Activated naive CD4-positive, alpha-beta T cell treated with anti-CD3 and anti-CD28 coated beads, Interleukin-2, amount 50 U/mL, for 72 hours (primary cell): Measurements from ENCODE around the gene VPS51. TPM values are rescaled to one million over a fixed set of nuclear protein-coding genes. Genes with fewer than 3 reads are reported as not detected.

Experiments
- ATAC-seq, 2 donors: fragments of 150-1000 bp; cut with Tn5 transposase; 2 replicates each; pipeline ENCODE4 v1.10.0; 2021; ENCODE audit warnings: mild to moderate bottlenecking in 2 of 2, moderate library complexity in 2 of 2
- DNase-seq, 2 donors: peaks; one replicate each; pipeline ENCODE4 v3.0.0; 2021 to 2022; ENCODE audit warnings: low spot score in 2 of 2
- H3K27ac Mint-ChIP-seq, 2 donors: one replicate each; pipeline ENCODE4 v1.8.0; 2022; ENCODE audit warnings: mild to moderate bottlenecking in 2 of 2, mixed read lengths in 2 of 2
- H3K36me3 Mint-ChIP-seq, 2 donors: one replicate each; pipeline ENCODE4 v1.8.0; 2022; ENCODE audit warnings: mixed read lengths in 2 of 2
- H3K9me3 Mint-ChIP-seq, 2 donors: one replicate each; pipeline ENCODE4 v1.8.0; 2022; ENCODE audit warnings: mixed read lengths in 2 of 2
- total RNA-seq, 2 donors: library from RNA; stranded (reverse); gene quantifications; one replicate each; pipeline ENCODE4 v1.2.3, GENCODE V29; 2022

The VPS51 gene
- total RNA-seq, 2 donors from 2014 or later, result 60.4 to 101 TPM

DNA sequence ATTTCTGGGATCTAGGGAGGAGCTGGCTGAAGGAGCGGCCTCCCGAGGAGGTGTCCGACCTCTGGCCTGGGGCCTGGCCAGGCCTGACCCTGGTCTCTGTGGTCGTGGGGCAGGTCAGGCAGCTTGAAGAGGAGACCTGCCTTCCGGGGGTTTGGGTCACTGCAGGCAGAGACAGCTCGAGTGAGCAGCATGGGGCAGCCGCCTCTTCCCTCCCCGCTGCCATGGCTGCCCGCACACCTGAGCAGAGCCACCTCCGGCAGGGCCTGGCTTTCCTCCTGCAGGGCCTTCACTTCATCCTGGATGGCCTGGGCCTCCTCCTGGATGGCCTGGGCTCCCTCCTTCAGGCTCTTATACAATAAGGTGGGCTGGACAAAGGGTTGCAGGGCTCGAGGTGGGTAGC lies 29.7 kb upstream of the VPS51 start:
- DNase-seq (no peak), ATAC-seq (no peak)
- Mint-ChIP-seq H3K36me3 (no peaks in the 10 kb centered on the region), H3K9me3 (no peaks in the 10 kb centered on the region), H3K27ac (no peak overlapping the region)

GRCh38 chr11:65066805-65067291 lies 29.2 kb upstream of the VPS51 start:
- ATAC-seq, result no peak
- Mint-ChIP-seq H3K9me3 (no peaks in the 10 kb centered on the region), H3K36me3 (no peaks in the 10 kb centered on the region), H3K27ac (no peak overlapping the region)
- DNase-seq, result no peak

DNA sequence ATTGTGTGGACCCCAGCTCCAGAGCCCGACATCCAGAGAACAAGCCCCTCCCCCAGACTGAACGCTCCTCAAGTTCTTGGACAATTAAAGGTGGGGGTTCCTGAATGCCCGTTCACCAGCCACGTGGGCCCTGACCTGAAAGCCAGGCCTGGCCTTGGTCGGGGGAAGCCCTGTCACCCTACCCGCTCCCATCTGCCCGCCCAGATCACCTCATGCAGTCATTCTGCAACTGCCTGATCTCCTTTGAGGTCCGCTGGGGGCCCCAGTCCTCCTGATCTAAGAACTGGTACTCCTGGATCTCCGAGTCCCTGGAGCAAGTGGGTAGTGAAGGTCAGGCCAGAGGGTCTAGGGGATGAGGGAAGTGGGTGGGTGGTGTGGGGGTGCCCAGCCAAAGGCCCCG lies 28.6 kb upstream of the VPS51 start:
- DNase-seq, result no peak
- H3K9me3 Mint-ChIP-seq, result no peaks in the 10 kb centered on the region
- no peak for ATAC-seq
- no peaks in the 10 kb centered on the region for H3K36me3 Mint-ChIP-seq
- H3K27ac Mint-ChIP-seq, result no peak overlapping the region

GRCh38 chr11:65069217-65069616 lies 26.8 kb upstream of the VPS51 start:
- DNase-seq, result no peak
- no peaks in the 10 kb centered on the region for H3K9me3 Mint-ChIP-seq

DNA sequence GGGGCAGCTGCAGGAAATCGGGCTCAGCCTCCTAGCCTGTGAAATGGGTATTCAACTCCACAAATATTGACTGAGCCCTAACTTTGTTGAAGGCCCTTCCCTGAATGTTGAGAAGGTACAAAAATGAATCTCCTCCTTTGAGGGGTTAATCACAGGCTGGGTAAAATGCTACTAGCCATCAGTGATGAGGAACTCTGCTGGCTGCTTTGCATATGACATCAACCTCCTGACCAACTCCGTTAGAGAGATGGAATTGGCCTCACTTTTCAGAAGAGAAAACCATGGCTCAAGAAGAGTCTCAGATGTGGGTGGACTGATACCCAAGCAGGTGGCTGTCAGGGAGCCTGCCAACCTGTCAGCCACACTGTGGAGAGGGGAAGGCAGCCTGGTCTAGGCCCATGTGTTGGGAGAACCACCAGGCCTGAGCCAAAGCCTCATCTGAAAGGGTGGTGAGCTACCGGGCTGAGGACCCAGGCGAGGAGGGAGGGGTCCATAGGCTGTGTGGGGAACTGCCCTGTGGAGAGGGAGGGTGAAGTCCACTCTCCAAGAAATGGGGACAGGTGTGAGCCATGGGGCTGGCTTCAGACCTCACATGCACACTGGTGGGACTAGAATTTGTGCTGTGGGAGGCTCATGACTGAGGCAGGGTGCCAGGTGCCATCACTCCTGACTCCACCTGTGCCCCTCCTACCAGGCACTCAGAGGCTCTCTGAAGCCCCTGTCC lies 23.9 kb upstream of the VPS51 start:
- DNase-seq (no peak), ATAC-seq (peak in 1 of 2 donors; percentile 36)
- Mint-ChIP-seq H3K36me3 (peaks cover 0 to 10% of the 10 kb centered on the region in 2 donors), H3K9me3 (no peaks in the 10 kb centered on the region), H3K27ac (no peak overlapping the region)

More at GRCh38 chr11:65069217-65069616, 26.8 kb upstream of the VPS51 start:
- Mint-ChIP-seq H3K36me3 (no peaks in the 10 kb centered on the region), H3K27ac (no peak overlapping the region)
- no peak for ATAC-seq

DNA sequence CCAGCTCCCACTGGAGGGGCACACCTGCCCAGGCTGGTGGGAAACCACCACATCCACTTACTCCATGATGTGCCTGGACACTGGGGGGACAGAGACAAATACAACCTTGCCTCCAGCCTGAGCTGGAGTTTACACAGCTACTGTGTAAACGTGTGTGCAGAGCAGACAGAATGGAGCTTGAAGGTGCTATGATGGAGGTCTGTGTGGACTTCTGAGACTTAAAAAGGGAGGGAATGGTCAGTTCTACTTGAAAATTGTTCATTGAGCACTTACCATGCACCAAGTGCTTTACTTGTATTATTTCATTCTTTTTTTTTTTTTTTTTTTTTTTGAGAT lies 23.4 kb upstream of the VPS51 start:
- H3K27ac Mint-ChIP-seq, result no peak overlapping the region
- ATAC-seq (no peak), DNase-seq (no peak)
- peaks cover 5 to 15% of the 10 kb centered on the region in 2 donors for H3K36me3 Mint-ChIP-seq
- H3K9me3 Mint-ChIP-seq, result no peaks in the 10 kb centered on the region

DNA sequence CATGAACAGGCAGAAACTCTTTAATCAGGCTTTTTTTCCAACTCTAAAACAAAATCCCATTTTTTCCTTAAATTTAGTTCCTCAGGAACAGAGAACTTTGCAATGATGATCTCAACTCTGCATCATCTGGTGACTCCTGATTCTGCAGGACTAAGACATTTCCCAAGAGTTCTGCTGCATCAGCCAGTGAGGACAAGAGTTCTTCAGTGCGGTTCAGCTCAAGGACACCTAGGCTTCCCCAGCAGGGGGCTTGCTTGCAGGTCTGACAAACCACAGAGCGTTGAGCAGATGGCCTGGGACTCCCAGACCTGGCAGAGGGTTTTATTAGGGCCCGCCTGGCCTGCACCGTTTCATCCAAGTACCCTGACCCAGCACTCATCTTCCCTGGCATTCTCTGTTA lies 18.6 kb upstream of the VPS51 start:
- DNase-seq, result no peak
- no peak for ATAC-seq
- Mint-ChIP-seq H3K27ac (no peak overlapping the region), H3K36me3 (peaks cover 39 to 51% of the 10 kb centered on the region in 2 donors), H3K9me3 (no peaks in the 10 kb centered on the region)

DNA sequence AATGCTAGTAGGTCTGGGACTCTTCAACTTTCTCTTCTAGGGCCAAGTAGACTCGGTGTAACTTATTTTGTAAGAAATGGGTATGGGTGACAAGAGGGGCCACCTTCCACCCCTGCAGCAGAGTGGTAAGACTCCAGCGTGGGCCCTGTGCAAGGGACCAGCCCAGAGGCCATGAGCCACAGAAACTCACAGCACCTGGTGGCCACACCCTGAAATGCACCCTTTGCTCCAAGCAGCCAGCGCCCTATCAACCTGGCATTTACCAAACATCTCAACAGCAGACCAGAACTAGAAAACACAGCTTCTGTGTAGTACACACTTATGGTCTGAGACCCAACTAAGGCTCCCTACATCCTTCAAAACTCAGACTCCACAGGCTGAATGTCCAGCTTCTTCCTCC lies 17.9 kb upstream of the VPS51 start:
- ATAC-seq (peak; percentile 63 to 87), DNase-seq (peak in 1 of 2 donors; percentile 67)
- Mint-ChIP-seq H3K27ac (peak overlapping the region; percentile 38 to 78), H3K9me3 (no peaks in the 10 kb centered on the region), H3K36me3 (peaks cover 46 to 58% of the 10 kb centered on the region in 2 donors)

DNA sequence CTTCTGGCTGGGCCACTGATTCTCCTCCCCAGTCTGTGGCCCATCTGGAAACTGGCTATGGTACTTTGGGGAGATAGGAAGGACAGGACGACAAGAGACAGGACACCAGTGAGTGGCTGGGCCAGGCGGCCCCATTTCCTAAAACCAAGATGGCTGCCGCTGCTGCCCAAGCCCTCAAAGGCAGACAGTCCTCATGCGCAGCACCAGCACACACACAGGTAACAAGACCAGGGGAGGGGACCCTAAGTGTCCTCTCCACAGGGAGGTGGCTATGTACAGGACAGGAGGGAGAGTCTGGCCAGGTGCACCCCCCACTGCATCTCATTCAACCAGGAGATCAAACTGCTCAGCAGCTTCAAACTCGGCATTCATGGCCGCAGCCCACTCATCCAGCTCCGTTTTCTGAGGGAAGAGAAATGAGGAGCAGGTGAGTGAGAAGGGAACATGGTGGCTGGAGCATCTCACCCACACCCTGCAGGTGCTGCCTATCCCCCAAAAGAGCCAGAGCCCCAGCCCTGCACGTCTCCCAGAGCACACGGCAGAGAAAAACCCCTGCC lies 17.1 kb upstream of the VPS51 start:
- no peak for DNase-seq
- ATAC-seq, result no peak
- H3K27ac Mint-ChIP-seq, result peak overlapping the region; percentile 38 to 78
- peaks cover 53 to 66% of the 10 kb centered on the region in 2 donors for H3K36me3 Mint-ChIP-seq
- no peaks in the 10 kb centered on the region for H3K9me3 Mint-ChIP-seq

DNA sequence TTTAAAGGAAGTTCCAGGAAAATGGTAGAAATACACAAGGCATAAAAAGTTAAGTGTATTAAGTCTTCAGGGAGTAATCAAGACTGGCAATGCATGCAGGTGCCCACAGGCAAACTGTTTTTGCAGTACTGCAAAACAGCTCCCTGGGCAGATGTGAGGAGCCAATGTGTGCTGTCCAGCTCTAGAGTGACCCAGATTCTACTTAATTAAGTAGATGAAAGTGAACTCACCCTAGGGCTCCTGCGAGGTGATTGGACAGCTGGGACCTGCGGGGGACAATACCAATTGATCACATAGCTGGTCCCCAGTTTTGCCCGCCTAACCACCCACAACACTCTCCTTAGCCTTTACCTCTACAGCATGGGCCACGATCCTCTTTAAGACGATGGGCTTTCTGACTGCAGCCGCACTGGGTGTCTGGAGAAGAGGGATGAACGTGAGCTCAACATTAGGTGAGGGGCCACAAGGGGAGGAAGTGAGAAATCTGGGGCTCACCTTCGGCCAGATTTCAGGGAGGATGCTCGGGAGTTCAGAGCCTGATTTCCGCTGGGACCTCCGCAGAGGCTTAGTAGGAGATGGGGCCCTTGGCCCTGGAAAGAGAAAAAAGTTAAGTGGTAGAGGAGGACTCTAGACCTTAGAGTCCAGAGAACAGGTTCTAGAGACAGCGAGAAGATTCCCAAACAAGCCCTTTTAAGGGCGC lies 12.7 kb upstream of the VPS51 start:
- ATAC-seq, result peak in 1 of 2 donors; percentile 5
- Mint-ChIP-seq H3K36me3 (peaks cover 52 to 57% of the 10 kb centered on the region in 2 donors), H3K27ac (peak overlapping the region; percentile 99 to 100), H3K9me3 (no peaks in the 10 kb centered on the region)
- no peak for DNase-seq

DNA sequence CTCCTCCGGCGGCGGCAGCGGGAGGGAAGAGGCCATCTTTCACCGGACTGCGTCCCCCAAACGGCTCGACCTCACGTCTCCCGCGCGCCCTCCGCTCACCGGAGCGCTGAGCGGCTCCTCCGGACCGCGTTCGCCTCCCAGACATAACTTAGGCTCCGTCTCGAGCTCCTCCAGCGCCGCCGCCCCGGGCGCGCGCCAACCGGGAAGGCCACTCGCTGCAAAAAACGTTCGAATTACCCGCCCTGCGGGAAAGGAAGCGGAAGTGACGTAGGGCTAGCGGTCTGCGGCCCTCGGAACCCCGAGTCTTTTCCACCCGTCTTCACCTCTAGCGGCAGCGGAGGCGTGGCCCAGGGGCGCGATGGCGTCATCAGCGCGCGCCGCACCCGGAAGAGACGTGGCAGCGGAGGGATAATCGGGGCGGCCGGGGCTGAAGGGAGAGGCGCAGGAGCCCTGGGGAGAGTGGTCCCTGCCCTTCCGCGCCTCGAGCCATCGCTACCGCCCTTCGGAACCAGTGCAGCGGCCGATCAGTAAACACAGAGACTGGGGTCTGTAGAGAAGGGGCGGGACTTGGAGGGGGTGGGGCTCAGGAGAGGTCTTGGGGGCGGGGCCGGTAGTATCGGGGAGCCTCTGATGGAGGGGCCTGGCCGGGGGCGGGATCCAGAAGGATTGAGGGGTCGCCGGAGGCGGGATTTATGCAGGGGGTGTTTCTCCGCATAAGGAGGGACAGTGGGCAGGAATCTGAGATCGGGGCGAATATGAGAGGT lies 12.0 kb upstream of the VPS51 start, which contains the start of the genes CDCA5 and ZFPL1:
TSS of gene CDCA5 (minus strand) at position 207 of the 764 bp plus-strand sequence. CDS start at position 145, 62 bp downstream.
TSS of gene ZFPL1 (plus strand) at position 389 of the 764 bp plus-strand sequence. CDS start 477 bp downstream, outside the sequence.
- Mint-ChIP-seq H3K36me3 (peaks cover 50 to 52% of the 10 kb centered on the region in 2 donors), H3K27ac (peak within 1 kb of the TSS; percentile 99 to 100), H3K9me3 (no peaks in the 10 kb centered on the region)
- ATAC-seq (peak; percentile 90 to 97), DNase-seq (peak; percentile 97 to 98)

DNA sequence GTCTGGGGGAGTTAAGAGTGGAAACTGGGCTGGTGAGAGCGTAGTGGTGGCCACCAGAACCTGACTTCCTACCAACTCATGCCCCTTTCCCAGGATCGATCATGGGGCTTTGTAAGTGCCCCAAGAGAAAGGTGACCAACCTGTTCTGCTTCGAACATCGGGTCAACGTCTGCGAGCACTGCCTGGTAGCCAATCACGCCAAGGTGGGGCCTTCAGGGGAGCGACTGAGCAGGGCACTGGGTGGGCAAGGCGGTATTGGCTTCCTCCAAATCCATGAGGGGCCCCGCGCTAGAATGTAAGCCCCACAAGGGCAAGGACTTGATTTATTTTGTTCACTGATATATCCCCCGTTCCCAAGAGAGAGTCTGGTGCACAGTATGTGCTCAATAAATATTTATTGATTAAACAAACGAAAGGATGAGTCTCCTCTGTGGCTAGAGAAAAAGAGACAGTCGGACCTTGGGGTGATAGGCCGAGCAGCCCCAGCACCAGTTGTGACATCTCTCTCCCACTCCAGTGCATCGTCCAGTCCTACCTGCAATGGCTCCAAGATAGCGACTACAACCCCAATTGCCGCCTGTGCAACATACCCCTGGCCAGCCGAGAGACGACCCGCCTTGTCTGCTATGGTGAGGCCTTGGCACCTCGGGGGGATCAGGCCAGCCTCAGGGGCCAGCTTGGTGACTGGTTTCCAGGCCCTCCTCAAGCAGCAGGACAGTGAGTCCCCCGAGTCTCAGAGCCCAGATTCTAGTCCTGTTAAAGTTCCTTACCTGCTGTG lies 11.2 kb upstream of the VPS51 start:
- Mint-ChIP-seq H3K36me3 (peaks cover 46 to 51% of the 10 kb centered on the region in 2 donors), H3K27ac (peak overlapping the region; percentile 99 to 100), H3K9me3 (no peaks in the 10 kb centered on the region)
- ATAC-seq (no peak), DNase-seq (no peak)

DNA sequence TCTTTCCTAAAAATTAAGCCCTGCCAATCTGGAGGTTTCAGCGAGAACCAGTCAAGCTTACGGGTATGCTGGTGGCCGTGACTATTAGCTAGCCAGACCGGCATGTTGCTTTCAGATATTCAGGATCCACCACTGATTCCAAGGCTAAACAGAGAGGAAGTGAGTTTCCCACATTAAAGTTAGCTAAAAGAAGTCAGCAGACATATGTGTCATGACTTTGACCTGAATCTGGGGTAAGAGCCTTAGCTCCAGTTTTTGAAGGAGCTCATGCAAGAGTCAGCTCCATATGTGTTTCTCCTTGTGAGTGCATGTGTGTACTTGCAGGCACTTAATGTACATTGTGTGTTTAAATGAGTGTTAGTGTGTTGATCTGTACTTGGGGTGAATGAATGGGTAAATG lies 10.6 kb upstream of the VPS51 start:
- Mint-ChIP-seq H3K27ac (peak overlapping the region; percentile 99 to 100), H3K9me3 (no peaks in the 10 kb centered on the region), H3K36me3 (peaks cover 42 to 48% of the 10 kb centered on the region in 2 donors)
- DNase-seq (no peak), ATAC-seq (no peak)

DNA sequence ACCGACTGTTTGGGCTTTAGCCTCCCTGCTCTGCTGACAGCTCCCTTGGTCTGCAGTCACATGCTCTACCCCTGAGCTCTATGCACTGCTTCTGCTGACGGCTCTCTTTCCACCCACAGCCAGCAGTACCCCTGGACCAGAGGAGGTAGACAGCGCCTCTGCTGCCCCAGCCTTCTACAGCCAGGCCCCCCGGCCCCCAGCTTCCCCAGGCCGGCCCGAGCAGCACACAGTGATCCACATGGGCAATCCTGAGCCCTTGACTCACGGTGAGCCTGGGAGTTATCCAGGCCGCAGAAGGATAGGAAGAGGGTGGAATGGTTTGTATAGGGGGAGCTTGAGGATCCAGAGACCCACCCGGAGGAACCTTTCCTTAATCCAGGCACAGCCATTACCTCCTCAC lies 9.2 kb upstream of the VPS51 start:
- ATAC-seq (no peak), DNase-seq (no peak)
- H3K9me3 Mint-ChIP-seq, result no peaks in the 10 kb centered on the region
- H3K27ac Mint-ChIP-seq, result peak overlapping the region in 1 of 2 donors; percentile 86
- peaks cover 35 to 36% of the 10 kb centered on the region in 2 donors for H3K36me3 Mint-ChIP-seq

DNA sequence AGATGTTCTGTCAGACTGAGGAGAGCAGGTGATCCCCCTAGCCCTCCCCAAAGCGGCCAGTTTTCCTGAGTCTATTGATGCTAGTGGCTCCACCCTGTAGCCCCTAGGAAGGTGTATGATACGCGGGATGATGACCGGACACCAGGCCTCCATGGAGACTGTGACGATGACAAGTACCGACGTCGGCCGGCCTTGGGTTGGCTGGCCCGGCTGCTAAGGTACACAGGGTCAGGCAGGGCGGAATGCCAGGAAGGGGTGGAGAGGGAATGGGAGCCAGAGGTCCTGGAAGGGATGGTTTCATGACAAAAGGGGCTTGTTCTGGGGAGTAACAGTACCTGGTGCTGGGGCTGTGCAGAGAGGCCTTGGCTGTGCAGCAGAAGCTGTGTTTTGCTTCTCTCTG lies 8.8 kb upstream of the VPS51 start:
- ATAC-seq, result no peak
- no peak for DNase-seq
- peaks cover 32% of the 10 kb centered on the region in 2 donors for H3K36me3 Mint-ChIP-seq

GRCh38 chr11:65087827-65088226 lies 8.2 kb upstream of the VPS51 start:
- H3K27ac Mint-ChIP-seq, result no peak overlapping the region
- DNase-seq, result no peak
- H3K9me3 Mint-ChIP-seq, result no peaks in the 10 kb centered on the region
- H3K36me3 Mint-ChIP-seq, result peaks cover 26% of the 10 kb centered on the region in 2 donors
- no peak for ATAC-seq

More for the DNA sequence above, 8.8 kb upstream of the VPS51 start:
- no peaks in the 10 kb centered on the region for H3K9me3 Mint-ChIP-seq
- H3K27ac Mint-ChIP-seq, result no peak overlapping the region
